ENCODE results near the gene OST4.

The OST4 gene

GRCh38 chr2:27033253-27033852 is 38.1 kb downstream of the OST4 start:
- H3K4me3 ChIP-seq (ENCODE audit: extremely low read depth, insufficient read depth, low read length, poor library complexity, severe bottlenecking) = peak overlapping the region; percentile 76
- peak overlapping the region; percentile 81 for H3K27ac ChIP-seq (ENCODE audit: low read depth, low read length, severe bottlenecking)
- no peaks in the 10 kb centered on the region for H3K4me1 ChIP-seq (ENCODE audit: control insufficient read depth, insufficient read depth, low read length, poor library complexity, severe bottlenecking)
- peaks cover 45% of the 10 kb centered on the region for H3K36me3 ChIP-seq (ENCODE audit: control insufficient read depth, insufficient read depth, low read length)
- H3K9me3 ChIP-seq (ENCODE audit: control insufficient read depth, low read length) = no peaks in the 10 kb centered on the region
- 0 to 13% methylated on average over 6 to 7 of the region's 11 CpGs for WGBS, 2 experiments (ENCODE audit: insufficient coverage in 2 of 2)

DNA sequence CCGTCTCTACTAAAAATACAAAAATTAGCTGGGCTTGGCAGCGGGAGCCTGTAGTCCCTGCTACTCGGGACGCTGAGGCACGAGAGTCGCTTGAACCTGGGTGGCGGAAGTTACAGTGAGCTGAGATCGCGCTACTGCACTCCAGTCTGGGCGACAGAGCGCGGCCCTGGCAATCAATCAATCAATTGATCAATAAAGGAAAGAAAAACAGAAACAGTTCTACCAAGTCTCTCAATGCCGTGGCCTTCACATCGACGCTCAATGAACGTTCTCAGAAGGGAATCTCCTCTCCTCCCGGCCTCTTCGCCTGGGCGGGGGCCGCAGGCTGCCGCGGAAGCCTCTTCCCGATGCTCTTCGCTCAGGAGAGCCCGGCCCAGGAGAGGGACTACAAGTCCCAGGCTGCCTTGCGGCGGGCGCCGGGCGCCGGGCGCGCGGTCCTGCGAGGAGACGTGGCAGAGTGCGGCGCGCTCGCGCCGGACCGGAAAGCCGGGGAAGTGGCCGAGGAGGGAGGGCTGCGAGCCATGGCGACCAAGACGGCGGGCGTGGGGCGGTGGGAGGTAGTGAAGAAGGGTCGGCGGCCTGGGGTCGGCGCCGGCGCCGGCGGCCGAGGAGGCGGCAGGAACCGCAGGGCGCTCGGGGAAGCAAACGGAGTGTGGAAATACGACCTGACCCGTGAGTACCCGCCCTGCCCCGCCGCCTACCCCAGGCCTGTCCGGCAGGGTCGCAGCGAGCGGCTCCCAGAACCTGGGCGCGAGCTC is 38.8 kb downstream of the OST4 start, which contains the start of gene TMEM214:
Gene TMEM214 (plus strand): TSS at position 471 of the 758 bp plus-strand sequence. CDS start 51 bp downstream, at position 522.
- Histone ChIP-seq H3K9me3 (ENCODE audit: control insufficient read depth, low read length) (no peaks in the 10 kb centered on the region), H3K4me3 (ENCODE audit: extremely low read depth, insufficient read depth, low read length, poor library complexity, severe bottlenecking) (peak within 1 kb of the TSS; percentile 76), H3K4me1 (ENCODE audit: control insufficient read depth, insufficient read depth, low read length, poor library complexity, severe bottlenecking) (no peaks in the 10 kb centered on the region), H3K36me3 (ENCODE audit: control insufficient read depth, insufficient read depth, low read length) (peaks cover 45% of the 10 kb centered on the region), H3K27ac (ENCODE audit: low read depth, low read length, severe bottlenecking) (peak within 1 kb of the TSS; percentile 81)
- WGBS, 2 experiments (ENCODE audit: insufficient coverage in 2 of 2) = 1 to 2% methylated on average over 63 to 70 of the region's 76 CpGs

GRCh38 chr2:27029051-27029450 is 42.4 kb downstream of the OST4 start:
- no peaks in the 10 kb centered on the region for H3K4me1 ChIP-seq (ENCODE audit: control insufficient read depth, insufficient read depth, low read length, poor library complexity, severe bottlenecking)
- no peaks in the 10 kb centered on the region for H3K9me3 ChIP-seq (ENCODE audit: control insufficient read depth, low read length)
- H3K36me3 ChIP-seq (ENCODE audit: control insufficient read depth, insufficient read depth, low read length) = peaks cover 45% of the 10 kb centered on the region
- WGBS, 2 experiments (ENCODE audit: insufficient coverage in 2 of 2) = 86 to 93% methylated on average over 2 of the region's 2 CpGs
- H3K4me3 ChIP-seq (ENCODE audit: extremely low read depth, insufficient read depth, low read length, poor library complexity, severe bottlenecking) = no peak overlapping the region
- no peak overlapping the region for H3K27ac ChIP-seq (ENCODE audit: low read depth, low read length, severe bottlenecking)

- Histone ChIP-seq H3K36me3 (ENCODE audit: control insufficient read depth, insufficient read depth, low read length) (peaks cover 56% of the 10 kb centered on the region), H3K27ac (ENCODE audit: low read depth, low read length, severe bottlenecking) (no peak overlapping the region), H3K4me3 (ENCODE audit: extremely low read depth, insufficient read depth, low read length, poor library complexity, severe bottlenecking) (no peak overlapping the region), H3K9me3 (ENCODE audit: control insufficient read depth, low read length) (no peaks in the 10 kb centered on the region), H3K4me1 (ENCODE audit: control insufficient read depth, insufficient read depth, low read length, poor library complexity, severe bottlenecking) (no peaks in the 10 kb centered on the region)
- WGBS, 2 experiments (ENCODE audit: insufficient coverage in 2 of 2) = 89 to 94% methylated on average over 6 to 10 of the region's 10 CpGs
Observed at GRCh38 chr2:27027211-27027651, 44.2 kb downstream of the OST4 start.

GRCh38 chr2:27025861-27026851 is 45.3 kb downstream of the OST4 start:
- Histone ChIP-seq H3K36me3 (ENCODE audit: control insufficient read depth, insufficient read depth, low read length) (peaks cover 56% of the 10 kb centered on the region), H3K4me1 (ENCODE audit: control insufficient read depth, insufficient read depth, low read length, poor library complexity, severe bottlenecking) (peaks cover 11% of the 10 kb centered on the region), H3K4me3 (ENCODE audit: extremely low read depth, insufficient read depth, low read length, poor library complexity, severe bottlenecking) (no peak overlapping the region), H3K9me3 (ENCODE audit: control insufficient read depth, low read length) (no peaks in the 10 kb centered on the region), H3K27ac (ENCODE audit: low read depth, low read length, severe bottlenecking) (no peak overlapping the region)
- 94 to 95% methylated on average over 10 to 19 of the region's 24 CpGs for WGBS, 2 experiments (ENCODE audit: insufficient coverage in 2 of 2)

DNA sequence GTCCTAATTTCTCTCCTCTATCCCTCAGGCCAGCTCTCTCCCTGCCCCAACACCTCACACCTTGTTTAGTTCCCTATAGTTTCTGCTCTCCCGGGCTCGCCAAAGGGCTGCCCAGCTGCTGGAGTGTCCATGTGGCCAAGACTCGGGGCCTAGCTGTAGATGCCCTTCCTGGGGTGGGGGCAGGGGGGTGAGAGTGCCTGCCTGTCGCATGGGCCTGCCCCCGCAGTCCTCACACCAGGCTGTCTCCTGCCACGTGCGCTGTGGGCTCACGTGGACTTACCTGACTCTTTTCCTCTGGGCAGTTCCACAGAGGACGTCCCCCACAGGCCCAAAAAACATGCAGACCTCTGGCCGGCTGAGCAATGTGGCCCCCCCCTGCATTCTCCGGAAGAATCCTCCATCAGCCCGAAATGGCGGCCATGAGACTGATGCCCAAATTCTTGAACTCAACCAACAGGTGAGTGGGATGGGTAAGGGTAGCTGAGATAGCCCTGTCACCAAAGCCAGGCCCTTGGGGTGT is 46.1 kb downstream of the OST4 start:
- Histone ChIP-seq H3K4me3 (ENCODE audit: extremely low read depth, insufficient read depth, low read length, poor library complexity, severe bottlenecking) (no peak overlapping the region), H3K36me3 (ENCODE audit: control insufficient read depth, insufficient read depth, low read length) (peaks cover 56% of the 10 kb centered on the region), H3K9me3 (ENCODE audit: control insufficient read depth, low read length) (no peaks in the 10 kb centered on the region), H3K27ac (ENCODE audit: low read depth, low read length, severe bottlenecking) (no peak overlapping the region), H3K4me1 (ENCODE audit: control insufficient read depth, insufficient read depth, low read length, poor library complexity, severe bottlenecking) (peaks cover 18% of the 10 kb centered on the region)
- whole genome bisulfite sequencing, 2 experiments (ENCODE audit: insufficient coverage in 2 of 2) = 96 to 98% methylated on average over 8 to 9 of the region's 13 CpGs

DNA sequence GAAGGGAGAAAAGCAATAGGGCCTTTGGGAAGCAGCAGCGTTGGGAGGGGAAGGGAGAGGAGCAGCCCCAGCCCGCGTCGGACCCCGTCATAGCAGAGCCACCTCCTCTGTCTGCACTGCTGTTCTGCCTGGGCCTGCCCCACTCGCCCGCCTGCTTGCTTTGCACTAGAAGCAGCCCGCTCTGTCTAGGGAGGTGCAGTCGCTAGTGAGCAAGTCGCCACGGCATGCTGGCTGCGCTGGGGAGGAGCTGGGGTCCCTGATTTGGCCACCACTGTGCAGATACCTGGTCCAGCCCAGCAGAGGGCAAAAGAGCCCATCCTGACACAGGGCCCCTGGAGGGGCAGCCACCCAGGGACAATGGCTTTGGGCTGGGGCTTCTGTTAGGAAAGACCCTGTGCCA is 46.6 kb downstream of the OST4 start:
- Histone ChIP-seq H3K27ac (ENCODE audit: low read depth, low read length, severe bottlenecking) (no peak overlapping the region), H3K36me3 (ENCODE audit: control insufficient read depth, insufficient read depth, low read length) (peaks cover 56% of the 10 kb centered on the region), H3K4me3 (ENCODE audit: extremely low read depth, insufficient read depth, low read length, poor library complexity, severe bottlenecking) (no peak overlapping the region), H3K9me3 (ENCODE audit: control insufficient read depth, low read length) (no peaks in the 10 kb centered on the region), H3K4me1 (ENCODE audit: control insufficient read depth, insufficient read depth, low read length, poor library complexity, severe bottlenecking) (peaks cover 24% of the 10 kb centered on the region)
- 96 to 100% methylated on average over 6 to 12 of the region's 12 CpGs for WGBS, 2 experiments (ENCODE audit: insufficient coverage in 2 of 2)

DNA sequence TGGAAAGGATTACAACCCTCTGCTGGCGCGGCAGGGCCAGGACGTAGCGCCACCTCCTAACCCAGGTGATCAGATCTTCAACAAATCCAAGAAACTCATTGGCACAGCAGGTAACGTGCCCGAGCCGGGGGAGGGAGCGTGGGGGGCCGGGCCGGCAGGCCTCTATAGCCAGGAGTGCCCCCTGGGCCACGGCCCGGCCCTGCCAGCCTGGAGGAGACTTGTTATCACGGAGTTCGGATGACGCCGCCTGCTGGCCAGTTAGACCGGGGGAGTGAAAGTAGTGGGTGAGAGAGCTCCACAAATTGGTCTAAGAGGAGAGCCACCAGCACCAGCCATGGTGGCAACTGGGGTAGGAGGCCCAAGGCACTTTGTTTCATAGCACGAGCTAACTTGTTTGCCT is 47.3 kb downstream of the OST4 start:
- 79 to 83% methylated on average over 16 to 18 of the region's 18 CpGs for WGBS, 2 experiments (ENCODE audit: insufficient coverage in 2 of 2)
- H3K4me1 ChIP-seq (ENCODE audit: control insufficient read depth, insufficient read depth, low read length, poor library complexity, severe bottlenecking) = peaks cover 27% of the 10 kb centered on the region
- no peaks in the 10 kb centered on the region for H3K9me3 ChIP-seq (ENCODE audit: control insufficient read depth, low read length)
- no peak overlapping the region for H3K27ac ChIP-seq (ENCODE audit: low read depth, low read length, severe bottlenecking)
- no peak overlapping the region for H3K4me3 ChIP-seq (ENCODE audit: extremely low read depth, insufficient read depth, low read length, poor library complexity, severe bottlenecking)
- peaks cover 56% of the 10 kb centered on the region for H3K36me3 ChIP-seq (ENCODE audit: control insufficient read depth, insufficient read depth, low read length)

DNA sequence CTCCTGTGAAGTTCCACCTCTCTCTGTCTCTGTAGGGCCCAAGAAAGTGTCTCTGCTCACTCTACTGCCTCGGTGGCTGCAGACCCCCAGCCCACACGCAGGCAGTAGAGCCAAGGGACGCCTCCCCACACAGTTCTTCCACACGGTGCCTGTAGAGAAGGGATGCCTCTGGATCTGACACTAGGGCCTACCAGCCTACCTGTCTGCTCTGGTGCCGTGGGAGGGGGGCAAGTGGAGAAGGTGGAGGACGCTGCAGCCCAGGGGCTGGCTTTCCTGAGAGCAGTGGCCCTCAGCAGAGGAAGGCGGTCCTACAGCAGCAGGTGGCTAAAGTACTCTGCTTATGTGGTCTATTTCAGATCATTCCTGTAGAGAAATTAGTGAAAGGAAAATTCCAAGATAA is 47.7 kb downstream of the OST4 start:
- H3K4me3 ChIP-seq (ENCODE audit: extremely low read depth, insufficient read depth, low read length, poor library complexity, severe bottlenecking) = no peak overlapping the region
- H3K36me3 ChIP-seq (ENCODE audit: control insufficient read depth, insufficient read depth, low read length) = peaks cover 56% of the 10 kb centered on the region
- no peaks in the 10 kb centered on the region for H3K9me3 ChIP-seq (ENCODE audit: control insufficient read depth, low read length)
- H3K27ac ChIP-seq (ENCODE audit: low read depth, low read length, severe bottlenecking) = no peak overlapping the region
- WGBS, 2 experiments (ENCODE audit: insufficient coverage in 2 of 2) = 93 to 96% methylated on average over 5 to 6 of the region's 7 CpGs
- peaks cover 27% of the 10 kb centered on the region for H3K4me1 ChIP-seq (ENCODE audit: control insufficient read depth, insufficient read depth, low read length, poor library complexity, severe bottlenecking)

Measured in mesodermal cell (in vitro differentiated cells).